Frontal cortex (tissue), 4 donors: ENCODE data around the gene NAA15. TPM values are rescaled to one million over a fixed set of nuclear protein-coding genes. Genes with fewer than 3 reads are reported as not detected.

Experiments
- DNase-seq, 2 donors: peaks; one replicate each; pipeline ENCODE4 v3.0.0; 2012; ENCODE audit warnings: low spot score in 2 of 2
- FAIRE-seq: peaks from 2 replicates; lab custom pipeline; 2012; peaks lifted over from hg19 to GRCh38; lab: Jason Lieb, UNC
- small RNA-seq: library from RNA; depleted of rRNA; stranded (forward); fragments of <200 nt; gene quantifications from one replicate; pipeline ENCODE3, GENCODE V24; 2014
- total RNA-seq: library from RNA; depleted of rRNA; stranded (reverse); fragments of >200 nt; gene quantifications from one replicate; pipeline ENCODE4 v1.2.3, GENCODE V29; 2014
- donor health status: control.
- donor health status: control.
- donor health status: control.

NAA15 gene
- total RNA-seq, 1 donor from 2014 or later: 41.6 TPM

GRCh38 chr4:139469216-139469615 is 167.9 kb downstream of the NAA15 start:
- no peak for DNase-seq

More at GRCh38 chr4:139469216-139469615, 167.9 kb downstream of the NAA15 start:
- no peak for FAIRE-seq

Small RNA genes within 50 kb of the gene (small RNA-seq; reads per million reads assigned to genes)
- gene RF01225: not detected
- gene RNU6-1074P: not detected
- not detected for gene RNU6-1214P

Other genes starting within 250 kb of the NAA15 start
- 141 TPM for gene ELF2, start 124.3 kb upstream of the NAA15 start, total RNA-seq
- gene MGARP, start 21.3 kb upstream of the NAA15 start, total RNA-seq: 0.82 TPM
- gene NDUFC1, start 972 bp downstream of the NAA15 start, total RNA-seq: 32.2 TPM
- 53.0 TPM for gene RAB33B, start 152.6 kb downstream of the NAA15 start, total RNA-seq